Hematopoietic multipotent progenitor cell treated with erythropoietin and hydrocortisone succinate and interleukin-3 and kit ligand, for 6 days (in vitro differentiated cells): Measurements from ENCODE around the gene TUBB3.
A peak's percentile ranks its signal among the peaks of the same experiment; 100 is the strongest.
"Not testable (repeated sequence)": the region's sequence is repeated elsewhere in the genome, so short reads cannot be mapped to it uniquely, and the experiment has no call there.

Experiments used
- DNase-seq: peaks from one replicate; pipeline ENCODE4 v3.0.0-alpha.2; 2015

Gene TUBB3

GRCh38 chr16:89919535-89920406 lies 3.4 kb upstream of the TUBB3 start:
- no peak for DNase-seq

GRCh38 chr16:89920723-89921122 lies 2.4 kb upstream of the TUBB3 start:
- no peak for DNase-seq

DNA sequence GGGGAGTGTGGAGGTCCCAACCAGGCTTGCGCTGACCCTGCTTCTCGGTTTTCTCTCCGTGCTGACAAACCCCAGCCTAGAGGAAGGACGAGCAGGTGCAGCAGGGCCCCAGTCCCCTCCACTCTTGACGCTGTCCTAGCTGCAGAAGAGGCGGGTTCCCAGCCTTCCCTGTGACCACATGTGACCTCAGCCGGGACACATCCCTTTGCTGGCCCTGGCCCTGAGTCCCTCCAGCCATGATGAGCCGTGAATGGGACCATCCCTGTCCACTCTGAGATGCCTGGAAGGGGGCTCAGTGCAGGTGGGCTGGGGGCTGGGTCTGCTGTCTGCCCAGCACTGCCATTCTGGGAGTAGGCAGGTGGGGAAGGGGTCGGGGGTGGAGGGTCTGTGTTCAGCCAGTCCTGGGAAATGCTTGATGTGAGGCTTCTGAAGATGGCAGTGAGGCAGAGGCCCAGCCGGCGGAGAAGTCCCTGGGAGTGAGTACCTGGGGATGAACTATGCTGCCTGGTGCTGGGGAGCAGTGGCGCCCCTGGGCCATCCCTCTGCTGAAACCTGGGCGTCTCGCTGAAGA lies 1.9 kb upstream of the TUBB3 start:
- DNase-seq = no peak

DNA sequence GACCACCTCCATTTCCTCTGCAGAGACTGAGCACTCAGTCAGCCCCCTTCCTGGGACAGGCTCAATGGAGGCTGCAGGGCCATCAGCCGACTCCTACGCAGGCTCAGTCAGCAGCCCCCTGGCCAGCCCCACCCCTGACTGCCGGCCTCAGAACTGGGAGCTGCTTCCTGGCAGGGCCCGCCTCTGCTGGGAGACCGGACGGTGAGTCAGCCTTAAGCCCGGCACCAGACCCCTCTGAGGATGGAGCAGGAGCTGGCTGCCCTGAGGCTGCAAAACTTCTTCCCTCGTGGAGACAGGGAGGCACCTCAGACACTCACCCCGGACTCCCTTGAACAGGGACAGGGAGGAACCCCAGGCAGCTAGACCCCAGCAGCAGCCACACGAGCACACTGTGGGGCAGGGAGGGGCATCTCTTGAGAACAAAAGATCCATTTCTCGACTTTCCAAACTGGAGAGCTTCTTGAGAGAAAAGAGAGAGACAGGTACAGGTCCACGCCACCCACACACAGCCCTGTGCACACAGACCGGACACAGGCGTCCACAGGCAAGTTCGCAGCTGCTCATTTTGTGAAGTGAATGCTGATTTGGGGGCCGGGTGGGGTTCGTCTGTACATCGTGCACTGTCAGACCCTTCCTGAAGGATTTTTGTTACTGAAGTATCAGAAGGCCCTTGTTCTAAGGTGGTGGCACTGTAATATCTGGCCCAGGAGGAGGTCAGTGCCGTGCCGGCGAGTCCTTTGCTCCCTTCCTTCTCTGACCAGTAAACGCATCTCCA lies 1.3 kb upstream of the TUBB3 start:
- DNase-seq = peak; percentile 47

DNA sequence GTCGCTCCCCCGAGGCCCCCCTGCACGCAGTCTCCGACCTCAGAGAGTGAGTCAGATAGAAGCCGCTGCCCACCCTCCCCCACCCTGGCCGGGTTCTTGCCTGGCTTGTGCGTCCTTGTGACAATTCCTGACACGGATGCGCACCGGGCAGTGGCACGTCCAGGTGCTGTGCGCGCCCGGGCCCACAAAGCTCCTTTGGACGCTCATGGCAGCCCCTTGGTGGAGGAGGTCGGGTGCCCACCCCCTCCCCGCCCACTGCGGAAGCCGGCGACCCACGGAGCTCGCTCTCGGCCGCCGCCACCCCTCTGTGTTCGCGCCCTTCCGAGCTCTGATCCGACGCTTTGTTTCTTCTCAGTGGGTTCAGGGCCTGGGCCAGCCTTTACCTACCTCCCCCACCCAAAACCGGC lies 662 bp upstream of the TUBB3 start:
- DNase-seq = peak; percentile 54

- no peak for DNase-seq
These were observed 626 bp downstream of the TUBB3 start for GRCh38 chr16:89923640-89924296.

DNA sequence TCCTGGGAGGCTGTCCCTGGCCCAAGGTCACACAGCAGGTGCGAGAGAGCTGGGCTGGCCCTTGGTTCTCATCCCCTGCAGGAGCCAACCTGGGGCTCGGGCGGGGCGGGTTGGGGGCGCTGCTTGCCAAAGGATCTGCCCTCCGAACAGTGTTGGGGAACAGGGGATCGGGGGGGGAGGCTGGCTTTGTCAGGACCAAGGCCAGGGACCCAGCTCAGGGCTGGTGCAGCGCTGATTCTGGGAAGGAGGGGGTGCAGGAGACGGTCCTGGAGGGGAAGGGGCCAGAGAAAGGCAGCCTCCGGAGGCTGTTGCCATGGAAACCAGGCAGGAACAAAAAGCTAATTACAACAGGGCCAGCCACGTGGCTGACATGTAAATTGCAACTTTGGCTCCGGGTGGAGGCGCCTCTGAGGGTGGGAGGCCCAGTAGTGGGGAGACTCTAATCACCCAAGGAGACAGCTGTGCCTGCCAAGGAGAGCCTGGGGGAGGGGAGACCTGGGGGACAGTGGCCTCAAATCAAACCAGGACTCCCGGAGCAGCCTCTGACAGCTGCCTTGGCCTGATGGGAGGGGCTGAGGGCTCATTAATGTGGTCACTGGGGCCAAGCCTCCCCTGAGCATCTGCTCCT lies 1.3 kb downstream of the TUBB3 start:
- peak; percentile 69 for DNase-seq

GRCh38 chr16:89924925-89925307 lies 1.8 kb downstream of the TUBB3 start:
- DNase-seq = no peak

DNA sequence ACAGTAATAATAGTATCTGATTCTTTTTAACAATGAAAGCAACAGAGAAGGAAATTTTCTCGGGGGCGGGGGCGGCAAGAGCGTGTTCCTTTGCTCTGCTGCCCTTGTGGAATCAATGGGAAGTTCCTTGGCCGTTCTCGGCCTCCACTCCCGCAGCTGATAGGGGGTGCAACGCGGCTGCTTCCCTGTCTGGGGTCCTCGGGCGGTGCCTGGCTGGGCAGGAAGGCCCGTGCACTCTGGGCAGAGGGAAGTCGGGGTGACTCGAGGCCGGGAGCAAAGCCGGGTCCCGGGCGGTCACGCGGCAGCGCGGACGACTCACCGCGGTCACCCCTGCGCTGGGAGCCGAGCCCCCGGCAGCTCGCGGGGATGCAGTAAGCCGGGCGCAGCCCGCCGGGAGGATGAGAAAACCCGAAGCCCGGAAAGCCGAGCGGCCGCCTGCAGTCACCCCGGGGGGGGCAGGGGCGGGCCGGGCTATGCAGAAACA lies 2.5 kb downstream of the TUBB3 start:
- no peak for DNase-seq

GRCh38 chr16:89931305-89931896 lies 8.3 kb downstream of the TUBB3 start:
- no peak for DNase-seq

DNA sequence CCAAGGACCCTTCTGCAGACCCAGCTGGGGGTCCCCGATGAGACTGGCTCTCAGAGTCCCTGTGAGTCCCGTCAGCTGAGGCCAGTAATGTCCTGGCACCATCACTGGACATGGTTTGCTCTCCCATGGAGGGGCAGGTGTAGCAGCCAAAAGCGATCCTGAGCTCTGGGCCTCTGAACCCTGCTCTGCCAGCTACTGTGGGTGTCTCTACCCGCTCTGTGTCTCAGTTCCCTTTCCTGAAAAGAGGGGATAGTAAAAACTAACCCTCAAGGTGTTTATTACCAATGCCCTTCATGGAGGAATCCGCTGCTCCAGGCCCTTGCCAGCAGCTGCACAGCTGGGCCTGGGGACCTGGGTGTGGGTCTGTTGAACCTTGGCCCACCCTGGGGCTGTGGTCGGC lies 8.8 kb downstream of the TUBB3 start:
- no peak for DNase-seq

GRCh38 chr16:89934019-89934418 lies 10.9 kb downstream of the TUBB3 start:
- not testable (repeated sequence) for DNase-seq

- DNase-seq = no peak
These were observed 11.7 kb downstream of the TUBB3 start for GRCh38 chr16:89934611-89935553.

DNA sequence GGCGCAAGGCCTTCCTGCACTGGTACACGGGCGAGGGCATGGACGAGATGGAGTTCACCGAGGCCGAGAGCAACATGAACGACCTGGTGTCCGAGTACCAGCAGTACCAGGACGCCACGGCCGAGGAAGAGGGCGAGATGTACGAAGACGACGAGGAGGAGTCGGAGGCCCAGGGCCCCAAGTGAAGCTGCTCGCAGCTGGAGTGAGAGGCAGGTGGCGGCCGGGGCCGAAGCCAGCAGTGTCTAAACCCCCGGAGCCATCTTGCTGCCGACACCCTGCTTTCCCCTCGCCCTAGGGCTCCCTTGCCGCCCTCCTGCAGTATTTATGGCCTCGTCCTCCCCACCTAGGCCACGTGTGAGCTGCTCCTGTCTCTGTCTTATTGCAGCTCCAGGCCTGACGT lies 12.5 kb downstream of the TUBB3 start:
- DNase-seq = not testable (repeated sequence)

DNA sequence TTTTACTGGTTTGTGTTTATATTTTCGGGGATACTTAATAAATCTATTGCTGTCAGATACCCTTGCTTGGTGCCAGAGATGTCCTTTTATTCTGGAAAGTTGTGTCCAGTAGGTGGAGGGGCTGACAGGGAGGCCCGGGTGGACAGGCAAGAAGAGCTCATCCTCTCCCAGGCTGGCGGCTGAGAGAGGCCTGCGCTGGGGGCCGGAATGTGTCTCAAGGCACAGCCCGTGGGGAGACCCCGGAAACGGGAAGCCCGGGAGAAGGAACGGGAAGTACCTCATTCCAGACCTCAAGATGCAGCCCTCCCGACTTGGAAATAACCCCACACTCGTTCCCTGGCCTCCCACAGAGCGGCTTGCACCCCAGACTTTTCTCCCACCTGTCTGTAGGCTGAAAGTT lies 12.9 kb downstream of the TUBB3 start:
- DNase-seq = no peak

GRCh38 chr16:89936508-89936907 lies 13.4 kb downstream of the TUBB3 start:
- no peak for DNase-seq

DNA sequence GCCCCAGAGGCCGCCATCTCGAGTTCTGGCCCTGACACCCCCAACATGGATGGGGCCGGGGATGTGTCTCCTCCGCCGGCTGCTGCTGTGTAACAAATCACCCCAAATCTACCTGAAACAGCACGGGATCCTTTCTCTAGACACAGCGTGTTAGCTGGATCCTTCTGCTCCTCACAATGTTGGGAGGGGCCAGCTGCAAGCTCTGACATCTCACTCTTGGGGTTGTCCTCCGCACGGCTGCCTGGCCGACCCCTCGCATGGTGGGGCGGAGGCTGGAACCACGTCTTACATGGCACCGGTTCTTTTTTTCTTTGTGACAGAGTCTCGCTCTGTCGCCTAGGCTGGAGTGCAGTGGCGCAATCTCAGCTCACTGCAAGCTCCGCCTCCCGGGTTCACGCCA lies 13.8 kb downstream of the TUBB3 start:
- DNase-seq = no peak

DNA sequence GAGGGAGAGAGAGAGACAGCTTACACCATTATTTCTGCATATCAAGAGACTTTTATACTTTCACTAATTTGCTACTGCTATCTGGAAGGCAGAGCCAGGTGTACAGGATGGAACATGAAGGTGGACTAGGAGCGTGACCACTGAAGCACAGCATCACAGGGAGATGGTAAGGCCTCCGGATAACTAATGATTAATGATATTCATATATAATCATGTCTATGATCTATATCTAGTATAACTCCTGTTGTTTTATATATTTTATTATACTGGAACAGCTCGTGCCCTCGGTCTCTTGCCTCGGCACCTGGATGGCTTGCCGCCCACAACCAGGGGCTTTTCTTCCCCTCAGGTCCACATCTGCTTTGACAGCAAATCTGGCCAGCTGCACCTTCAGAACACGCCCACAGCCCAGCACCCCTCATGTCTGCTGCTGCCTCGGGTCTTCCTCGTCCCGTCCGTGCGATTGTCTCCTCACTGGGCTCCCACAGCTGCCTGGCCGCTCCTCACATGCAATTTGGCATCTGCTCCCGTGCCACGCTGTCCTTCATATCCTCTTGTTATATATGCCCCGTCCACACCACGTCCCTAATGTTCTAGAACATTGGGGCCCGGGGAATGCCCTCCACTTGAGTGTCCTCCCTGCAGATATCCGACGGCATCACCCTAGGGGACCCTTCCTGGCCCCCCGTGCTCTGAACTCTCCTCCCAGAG lies 15.2 kb downstream of the TUBB3 start:
- DNase-seq = no peak

GRCh38 chr16:89944773-89945172 lies 21.6 kb downstream of the TUBB3 start:
- DNase-seq = no peak

- DNase-seq = no peak
These were observed 22.5 kb downstream of the TUBB3 start for GRCh38 chr16:89945654-89946053.
